Right lobe of liver (tissue), 6 donors: ENCODE data around the gene FHIT. TPM values are rescaled to one million over a fixed set of nuclear protein-coding genes. Genes with fewer than 3 reads are reported as not detected.

Experiments used
- ATAC-seq, 4 donors: fragments of 200-7000 bp; cut with Tn5 transposase; one replicate each; pipeline ENCODE4 v1.9.1; 2020; ENCODE audit warnings: mild to moderate bottlenecking in 4 of 4, moderate library complexity in 4 of 4
- DNase-seq, 3 donors: peaks; one replicate each; pipeline ENCODE4 v3.0.0-alpha.2; 2020
- H3K27ac ChIP-seq, 3 donors: fragments of 200-600 bp; one replicate each; pipeline ENCODE4 v1.8.0; 2022
- H3K27me3 ChIP-seq, 2 donors: fragments of 200-600 bp; one replicate each; pipeline ENCODE4 v1.8.0; 2022
- H3K36me3 ChIP-seq, 4 donors: fragments of 200-600 bp; sonication (generic) in 1 of 4; one replicate each; pipeline versions ENCODE4 v1.5.1 to v1.8.0; 2017 to 2022; ENCODE audit warnings: control low read depth in 1 of 4
- H3K4me1 ChIP-seq, 4 donors: fragments of 200-600 bp; sonication (generic) in 1 of 4; one replicate each; pipeline versions ENCODE4 v1.5.1 to v1.8.0; 2017 to 2022; ENCODE audit warnings: control low read depth in 1 of 4
- H3K4me3 ChIP-seq, 3 donors: fragments of 200-600 bp; one replicate each; pipeline ENCODE4 v1.8.0; 2022
- H3K9me3 ChIP-seq, 4 donors: fragments of 200-600 bp; sonication (generic) in 1 of 4; one replicate each; pipeline versions ENCODE4 v1.5.1 to v1.8.0; 2017 to 2022; ENCODE audit warnings: control low read depth in 1 of 4
- CTCF ChIP-seq, 4 donors: fragments of 200-600 bp in 3 of 4; fragments of 450-650 bp in 1 of 4; IDR thresholded peaks; one replicate each; pipeline versions ENCODE4 v1.5.1 to v1.8.0; 2016 to 2022; ENCODE audit warnings: antibody characterized with exemption in 4 of 4, mild to moderate bottlenecking in 2 of 4
- POLR2A ChIP-seq: fragments of 450-650 bp; IDR thresholded peaks from one replicate; pipeline ENCODE4 v1.6.1; 2017; ENCODE audit warnings: antibody characterized with exemption, mild to moderate bottlenecking
- WGBS: methylation state at CpG from one replicate; pipeline ENCODE4 v1.1.6; 2018; ENCODE audit warnings: low coverage, low lambda C conversion rate; ENCODE audit not compliant: insufficient coverage; ENCODE audit errors: missing lambda C conversion rate; 5-methylcytosine and 5-hydroxymethylcytosine counted together
- intact Hi-C, 2 donors: fragments of 100-400 bp; cut with DNase I; formaldehyde crosslinking; loops; one replicate each; pipeline versions ENCODE4 v1.11.2 to v1.14.1; 2022
- total RNA-seq, 6 experiments: library from RNA; depleted of rRNA in 2 of 6; stranded (reverse); fragments of >200 nt in 2 of 6; fragmentation: NEBNext Ultra II Directional in 3 of 6; extraction: Animal tissue kit (Norgen Biotek cat#: 25700) in 3 of 6; gene quantifications; one replicate each; pipeline versions ENCODE4 v1.1.0 to v1.2.4, GENCODE V29; 2016 to 2023
- donor health status: DM: no; HTN: yes; CAD: no.
- donor health status: DM: no; HTN: no; CAD: no.
- donor health status: DM: no; HTN: no; CAD: no.
- donor health status: DM: no; HTN: yes; CAD: no.
- donor health status: DM: no; HTN: yes; CAD: no.

Gene FHIT
- total RNA-seq, 6 experiments from 2014 or later = 6.6 to 11.2 (median 8.0) TPM

GRCh38 chr3:60392501-60392900 is 858.8 kb downstream of the FHIT start:
- Histone ChIP-seq H3K36me3 (no peaks in the 10 kb centered on the region), H3K4me3 (no peak overlapping the region), H3K27ac (no peak overlapping the region), H3K27me3 (no peaks in the 10 kb centered on the region), H3K4me1 (no peaks in the 10 kb centered on the region), H3K9me3 (no peaks in the 10 kb centered on the region)
- intact Hi-C loops = no loop called here
- WGBS = 81% methylated on average over 2 of the region's 2 CpGs
- no peak for TF ChIP-seq CTCF (IDR thresholded peaks at IDR 0.05)
- no peak for TF ChIP-seq POLR2A
- ATAC-seq = no peak
- no peak for DNase-seq

- intact Hi-C loops = no loop called here
- no peak overlapping the region for H3K27ac ChIP-seq
- no peaks in the 10 kb centered on the region for H3K36me3 ChIP-seq
- no peaks in the 10 kb centered on the region for H3K27me3 ChIP-seq
- no peak overlapping the region for H3K4me3 ChIP-seq
- DNase-seq (no peak), ATAC-seq (no peak)
- H3K9me3 ChIP-seq = no peaks in the 10 kb centered on the region
- TF ChIP-seq POLR2A (no peak), CTCF (IDR thresholded peaks at IDR 0.05) (no peak)
- WGBS = 58% methylated on average over 1 of the region's 1 CpG
- no peaks in the 10 kb centered on the region for H3K4me1 ChIP-seq
These were observed 860.0 kb downstream of the FHIT start for GRCh38 chr3:60391292-60391691.

GRCh38 chr3:60388731-60389130 is 862.5 kb downstream of the FHIT start:
- ATAC-seq (no peak), DNase-seq (no peak)
- H3K27ac ChIP-seq = no peak overlapping the region
- H3K4me3 ChIP-seq = no peak overlapping the region
- no peaks in the 10 kb centered on the region for H3K27me3 ChIP-seq
- no peaks in the 10 kb centered on the region for H3K36me3 ChIP-seq
- H3K4me1 ChIP-seq = no peaks in the 10 kb centered on the region
- no peak for TF ChIP-seq POLR2A
- TF ChIP-seq CTCF (IDR thresholded peaks at IDR 0.05) = no peak
- 89% methylated on average over 2 of the region's 2 CpGs for WGBS
- intact Hi-C loops = no loop called here
- H3K9me3 ChIP-seq = no peaks in the 10 kb centered on the region

- ATAC-seq (no peak), DNase-seq (no peak)
- Histone ChIP-seq H3K4me3 (no peak overlapping the region), H3K36me3 (no peaks in the 10 kb centered on the region), H3K9me3 (no peaks in the 10 kb centered on the region), H3K27me3 (no peaks in the 10 kb centered on the region), H3K4me1 (no peaks in the 10 kb centered on the region), H3K27ac (no peak overlapping the region)
- intact Hi-C loops = no loop called here
- WGBS = 71% methylated on average over 3 of the region's 3 CpGs
- TF ChIP-seq POLR2A (no peak), CTCF (IDR thresholded peaks at IDR 0.05) (no peak)
These were observed 864.9 kb downstream of the FHIT start for GRCh38 chr3:60386306-60386705.

- H3K27ac ChIP-seq = no peak overlapping the region
- H3K27me3 ChIP-seq = no peaks in the 10 kb centered on the region
- no peak for DNase-seq
- H3K4me1 ChIP-seq = no peaks in the 10 kb centered on the region
- intact Hi-C loops = no loop called here
- ATAC-seq = no peak
- H3K9me3 ChIP-seq = no peaks in the 10 kb centered on the region
- no peak overlapping the region for H3K4me3 ChIP-seq
- no peaks in the 10 kb centered on the region for H3K36me3 ChIP-seq
- TF ChIP-seq POLR2A (no peak), CTCF (IDR thresholded peaks at IDR 0.05) (no peak)
- 66% methylated on average over 5 of the region's 5 CpGs for WGBS
These were observed 866.9 kb downstream of the FHIT start for GRCh38 chr3:60384341-60384740.
